Uterus (tissue), 2 donors: Measurements from ENCODE around the gene ZDHHC11B.
"Not testable (repeated sequence)": the region's sequence is repeated elsewhere in the genome, so short reads cannot be mapped to it uniquely, and the experiment has no call there.

ENCODE experiments used
- CTCF ChIP-seq, 4 experiments: fragments of 200-600 bp in 2 of 4; fragments of 450-650 bp in 2 of 4; sonication (generic) in 2 of 4; IDR thresholded peaks; one replicate each; pipeline ENCODE4 v1.5.1; 2016 to 2019; ENCODE audit warnings: antibody characterized with exemption in 4 of 4, mild to moderate bottlenecking in 2 of 4, moderate library complexity in 1 of 4
- POLR2A ChIP-seq, 2 donors: fragments of 450-650 bp; IDR thresholded peaks; one replicate each; pipeline ENCODE4 v1.6.1; 2016; ENCODE audit warnings: antibody characterized with exemption in 2 of 2, mild to moderate bottlenecking in 1 of 2, moderate library complexity in 1 of 2

DNA sequence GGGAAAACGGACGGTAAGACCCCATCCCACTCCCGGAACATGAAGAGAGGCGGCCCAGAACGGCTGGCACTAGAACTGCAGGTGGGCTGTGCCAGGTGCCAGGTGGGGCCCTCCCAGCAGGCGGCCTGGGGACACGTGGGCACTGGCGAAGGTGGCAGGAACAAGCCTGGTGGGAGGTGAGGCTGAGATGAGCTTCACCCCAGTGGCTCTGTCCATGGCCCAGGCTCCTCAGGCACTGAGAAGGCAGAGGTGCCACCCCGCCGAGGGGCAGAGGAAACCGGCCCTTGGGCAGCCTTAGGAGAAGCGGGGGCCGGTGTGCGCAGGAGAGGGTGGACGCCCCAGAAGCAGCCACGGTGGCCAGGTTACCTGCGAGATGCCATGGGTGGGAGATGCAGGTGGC is 4.0 kb downstream of the ZDHHC11B start:
- not testable (repeated sequence) for TF ChIP-seq POLR2A, CTCF (IDR thresholded peaks at IDR 0.05)
